NK-92 (cell line): ENCODE measurements around the gene VPS4B.
"Not testable (repeated sequence)": the region's sequence is repeated elsewhere in the genome, so short reads cannot be mapped to it uniquely, and the experiment has no call there.

Experiments used
- DNase-seq: peaks from one replicate; lab custom pipeline; 2025; ENCODE audit not compliant: unreplicated experiment; lab: John Stamatoyannopoulos, UW

VPS4B gene

GRCh38 chr18:63373161-63373560 lies 49.1 kb downstream of the VPS4B start:
- no peak for DNase-seq

GRCh38 chr18:63368611-63369010 lies 53.7 kb downstream of the VPS4B start:
- DNase-seq, result no peak

- DNase-seq, result no peak
These were observed 55.0 kb downstream of the VPS4B start, which contains the start of gene KDSR for GRCh38 chr18:63367053-63367953. KDSR (minus strand) TSS chr18:63367206; CDS start chr18:63367118, 88 bp downstream.

- no peak for DNase-seq
These were observed 55.8 kb downstream of the VPS4B start for GRCh38 chr18:63366213-63367052.

DNA sequence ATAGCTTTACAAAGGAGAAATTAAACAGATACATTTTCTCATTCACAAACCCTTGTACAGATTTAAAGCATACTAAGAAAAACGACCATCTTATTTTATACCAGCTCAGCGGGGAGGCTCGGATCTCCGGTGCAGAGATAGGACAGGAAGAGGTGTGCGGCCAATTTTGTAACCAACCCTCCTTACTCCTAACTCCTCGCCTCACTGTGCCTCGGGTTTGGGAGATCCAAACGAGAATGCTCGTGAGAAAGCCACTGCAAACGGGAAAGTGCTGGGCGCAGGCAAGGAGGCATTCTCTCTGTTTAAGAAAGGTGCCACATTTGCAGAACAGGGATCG lies 56.4 kb downstream of the VPS4B start:
- DNase-seq, result no peak

GRCh38 chr18:63363951-63364350 lies 58.3 kb downstream of the VPS4B start:
- DNase-seq, result no peak

- not testable (repeated sequence) for DNase-seq
These were observed 58.9 kb downstream of the VPS4B start for GRCh38 chr18:63363420-63363819.

- DNase-seq, result no peak
These were observed 65.9 kb downstream of the VPS4B start for GRCh38 chr18:63356272-63356896.

DNA sequence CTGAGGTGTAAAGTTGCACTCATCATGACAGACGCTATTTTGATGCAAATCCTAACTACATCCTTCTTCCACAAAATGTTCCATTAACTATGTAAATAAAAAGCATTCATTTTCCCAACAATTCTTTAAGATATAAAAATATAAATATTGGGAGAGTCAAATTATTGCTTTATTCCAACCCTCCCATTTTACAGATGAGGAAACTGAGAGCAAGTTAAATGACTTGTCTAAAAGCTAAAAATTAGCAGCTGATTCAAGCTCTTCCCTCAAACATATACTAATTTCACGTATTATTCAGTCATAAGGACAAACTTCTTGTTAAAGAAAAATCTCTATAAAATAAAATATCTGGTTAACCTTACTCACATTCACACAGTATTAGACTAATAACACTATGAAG lies 72.0 kb downstream of the VPS4B start:
- DNase-seq, result no peak

- DNase-seq, result no peak
These were observed 73.7 kb downstream of the VPS4B start for GRCh38 chr18:63348508-63349136.

DNA sequence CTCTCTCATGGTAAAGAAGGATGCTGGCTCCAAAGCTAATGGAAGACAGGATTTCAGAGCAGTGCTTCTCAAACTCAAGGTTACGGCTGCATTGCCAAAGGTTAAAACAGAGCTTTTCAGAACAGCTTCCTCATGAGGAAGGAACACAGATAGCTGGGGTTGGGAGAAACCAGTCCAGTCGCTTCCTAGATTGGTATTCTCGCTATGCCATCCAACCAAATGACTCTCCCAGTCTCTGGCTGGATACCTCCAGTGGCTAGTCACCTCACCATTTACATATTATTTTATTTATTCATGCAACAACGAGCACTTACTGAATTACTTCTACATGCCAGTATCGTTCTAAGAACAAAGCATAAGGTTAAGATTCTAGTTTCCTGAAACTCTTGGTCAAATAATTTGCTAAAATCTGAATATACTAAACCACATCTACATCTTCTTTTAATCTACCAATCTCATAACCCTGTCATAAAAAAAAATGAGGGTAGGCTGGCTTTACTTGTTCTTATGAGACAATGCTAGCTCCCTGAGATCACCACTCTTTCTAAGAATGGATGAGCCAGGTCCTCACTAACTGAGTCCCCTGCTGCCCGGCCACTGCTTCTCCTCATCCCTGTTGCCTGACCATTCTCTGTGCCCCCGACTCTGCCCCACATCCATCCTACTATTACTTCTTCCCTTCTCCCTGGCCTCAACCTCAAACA lies 75.6 kb downstream of the VPS4B start:
- no peak for DNase-seq

- no peak for DNase-seq
These were observed 76.2 kb downstream of the VPS4B start for GRCh38 chr18:63346031-63346430.

DNA sequence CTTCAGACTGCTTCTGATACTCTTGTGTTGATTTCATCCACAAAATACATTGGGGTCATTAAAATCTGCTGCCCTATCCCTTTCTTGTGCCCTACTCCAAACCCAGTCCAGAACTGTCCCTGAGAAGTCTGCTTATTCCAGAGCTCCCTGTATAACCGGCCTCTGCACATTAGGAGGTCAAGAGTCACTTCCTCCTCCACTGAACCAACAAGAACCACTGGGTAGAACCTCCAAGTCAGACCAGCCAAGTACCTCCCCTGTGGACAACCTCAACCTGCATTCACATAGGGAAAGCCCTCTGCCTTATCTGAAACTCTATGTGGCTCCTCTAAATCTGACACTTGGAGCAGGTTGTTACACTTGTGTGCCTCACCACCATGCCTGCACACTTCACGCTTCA lies 77.4 kb downstream of the VPS4B start:
- DNase-seq, result no peak

- DNase-seq, result no peak
These were observed 78.0 kb downstream of the VPS4B start for GRCh38 chr18:63344263-63344662.

GRCh38 chr18:63342206-63342605 lies 80.1 kb downstream of the VPS4B start:
- no peak for DNase-seq

- no peak for DNase-seq
These were observed 82.3 kb downstream of the VPS4B start for GRCh38 chr18:63339920-63340484.
